HG03135 (cell line): ENCODE results near the gene CUL1.

Experiments
- ATAC-seq: cut with Tn5 transposase; IDR thresholded peaks from one replicate; pipeline ENCODE4 v1.9.1; 2021; ENCODE audit warnings: mild to moderate bottlenecking, moderate library complexity; ENCODE audit not compliant: unreplicated experiment

CUL1 gene

GRCh38 chr7:148800677-148801076 is 102.0 kb downstream of the CUL1 start:
- no peak for ATAC-seq

- ATAC-seq, result no peak
These were observed 103.4 kb downstream of the CUL1 start for GRCh38 chr7:148802101-148802493.

- ATAC-seq, result no peak
These were observed 104.4 kb downstream of the CUL1 start for GRCh38 chr7:148803094-148803493.

- no peak for ATAC-seq
These were observed 105.9 kb downstream of the CUL1 start for GRCh38 chr7:148804343-148805235.

GRCh38 chr7:148806187-148806586 is 107.5 kb downstream of the CUL1 start:
- no peak for ATAC-seq

GRCh38 chr7:148807436-148807835 is 108.7 kb downstream of the CUL1 start:
- no peak for ATAC-seq

GRCh38 chr7:148809856-148810255 is 111.2 kb downstream of the CUL1 start:
- ATAC-seq, result no peak

GRCh38 chr7:148811892-148812291 is 113.2 kb downstream of the CUL1 start:
- ATAC-seq, result no peak

GRCh38 chr7:148813890-148814289 is 115.2 kb downstream of the CUL1 start:
- no peak for ATAC-seq

- no peak for ATAC-seq
These were observed 116.3 kb downstream of the CUL1 start for GRCh38 chr7:148814922-148815559.

GRCh38 chr7:148815612-148816011 is 116.9 kb downstream of the CUL1 start:
- ATAC-seq, result no peak

GRCh38 chr7:148819697-148820360 is 121.1 kb downstream of the CUL1 start:
- ATAC-seq, result no peak

- no peak for ATAC-seq
These were observed 122.7 kb downstream of the CUL1 start for GRCh38 chr7:148821422-148821821.

- ATAC-seq, result no peak
These were observed 126.2 kb downstream of the CUL1 start for GRCh38 chr7:148824864-148825263.

GRCh38 chr7:148825338-148825737 is 126.6 kb downstream of the CUL1 start:
- no peak for ATAC-seq

- ATAC-seq, result no peak
These were observed 130.3 kb downstream of the CUL1 start for GRCh38 chr7:148828965-148829364.

- ATAC-seq, result no peak
These were observed 132.4 kb downstream of the CUL1 start for GRCh38 chr7:148830897-148831692.

- no peak for ATAC-seq
These were observed 133.1 kb downstream of the CUL1 start for GRCh38 chr7:148831782-148832181.

GRCh38 chr7:148834605-148835004 is 135.9 kb downstream of the CUL1 start:
- no peak for ATAC-seq

- no peak for ATAC-seq
These were observed 137.2 kb downstream of the CUL1 start for GRCh38 chr7:148835854-148836253.

- no peak for ATAC-seq
These were observed 140.2 kb downstream of the CUL1 start for GRCh38 chr7:148838905-148839304.
